DND-41 (cell line): ENCODE results near the gene PLXDC1.

Experiments used
- ATAC-seq: fragments of 200-7000 bp; cut with Tn5 transposase; 3 replicates; pipeline ENCODE4 v1.9.1; 2021; ENCODE audit warnings: low read depth; ENCODE audit not compliant: insufficient read depth
- DNase-seq: peaks from one replicate; pipeline ENCODE4 v3.0.0-alpha.2; 2020
- H2AFZ ChIP-seq: 2 replicates; pipeline ENCODE4 v1.6.0; 2012; ENCODE audit warnings: low read depth, low read length
- H3K27ac ChIP-seq: 2 replicates; pipeline ENCODE4 v1.5.1; 2012; ENCODE audit warnings: low read length, inconsistent platforms
- H3K27me3 ChIP-seq: fragments of 200-600 bp; sonication (generic); 2 replicates; pipeline ENCODE4 v1.6.0; 2012; ENCODE audit warnings: low read length, mild to moderate bottlenecking, inconsistent platforms; ENCODE audit not compliant: insufficient read depth, poor library complexity
- H3K36me3 ChIP-seq: 2 replicates; pipeline ENCODE4 v1.5.1; 2012; ENCODE audit warnings: low read length, inconsistent platforms; ENCODE audit not compliant: insufficient read depth
- H3K4me1 ChIP-seq: 2 replicates; pipeline ENCODE4 v1.5.1; 2012; ENCODE audit warnings: mild to moderate bottlenecking, low read length; ENCODE audit not compliant: insufficient read depth
- H3K4me2 ChIP-seq: 2 replicates; pipeline ENCODE4 v1.6.0; 2012; ENCODE audit warnings: mild to moderate bottlenecking, moderate library complexity, low read length, inconsistent platforms; ENCODE audit not compliant: insufficient read depth
- H3K4me3 ChIP-seq, 2 experiments: fragments of 200-600 bp in 1 of 2; shearing (Covaris generic) in 1 of 2; 2 replicates each; pipeline ENCODE4 v1.5.1; 2012 to 2016; ENCODE audit warnings: inconsistent platforms in 2 of 2, low read length in 2 of 2, mild to moderate bottlenecking in 2 of 2, low read depth in 1 of 2, moderate library complexity in 1 of 2
- H3K79me2 ChIP-seq: 2 replicates; pipeline ENCODE4 v1.6.0; 2012; ENCODE audit warnings: low read length, inconsistent platforms; ENCODE audit not compliant: insufficient read depth
- H3K9ac ChIP-seq: 2 replicates; pipeline ENCODE4 v1.6.0; 2012; ENCODE audit warnings: low read depth, mild to moderate bottlenecking, inconsistent platforms, low read length, moderate library complexity
- H3K9me3 ChIP-seq: 2 replicates; pipeline ENCODE4 v1.5.1; 2012; ENCODE audit warnings: low read length, moderate library complexity, mild to moderate bottlenecking, inconsistent platforms; ENCODE audit not compliant: insufficient read depth, severe bottlenecking
- H4K20me1 ChIP-seq: 2 replicates; pipeline ENCODE4 v1.6.0; 2012; ENCODE audit warnings: low read length; ENCODE audit not compliant: insufficient read depth
- CTCF ChIP-seq: IDR thresholded peaks from 2 replicates; pipeline ENCODE4 v1.5.1; 2012; ENCODE audit warnings: borderline replicate concordance, low read length, moderate library complexity, mild to moderate bottlenecking; ENCODE audit not compliant: poor library complexity, severe bottlenecking; ENCODE audit errors: extremely low read depth
- EZH2 ChIP-seq: IDR thresholded peaks from 3 replicates; pipeline ENCODE4 v1.6.1; 2012; ENCODE audit warnings: borderline replicate concordance, low read depth, mild to moderate bottlenecking, moderate library complexity, low read length, inconsistent platforms; ENCODE audit not compliant: severe bottlenecking

PLXDC1 gene

GRCh38 chr17:39092692-39093230 is 58.7 kb downstream of the PLXDC1 start:
- H3K9me3 ChIP-seq = no peaks in the 10 kb centered on the region
- no peaks in the 10 kb centered on the region for H3K27me3 ChIP-seq
- peak overlapping the region in 1 of 2 experiments; percentile 41; a peak in 2 of 4 replicates for H3K4me3 ChIP-seq
- H2AFZ ChIP-seq = peak overlapping the region; percentile 83
- no peaks in the 10 kb centered on the region for H3K36me3 ChIP-seq
- no peaks in the 10 kb centered on the region for H3K79me2 ChIP-seq
- DNase-seq (peak; percentile 44), ATAC-seq (peak; percentile 39)
- H3K4me1 ChIP-seq = peaks cover 72% of the 10 kb centered on the region
- no peaks in the 10 kb centered on the region for H4K20me1 ChIP-seq
- peak overlapping the region; percentile 74 for H3K4me2 ChIP-seq
- H3K27ac ChIP-seq = peak overlapping the region; percentile 93
- no peak for TF ChIP-seq CTCF
- TF ChIP-seq EZH2 = no peak
- peak overlapping the region; percentile 61 for H3K9ac ChIP-seq

GRCh38 chr17:39090908-39091665 is 60.4 kb downstream of the PLXDC1 start:
- H4K20me1 ChIP-seq = no peaks in the 10 kb centered on the region
- H3K79me2 ChIP-seq = no peaks in the 10 kb centered on the region
- H3K27me3 ChIP-seq = no peaks in the 10 kb centered on the region
- DNase-seq = no peak
- no peaks in the 10 kb centered on the region for H3K9me3 ChIP-seq
- H3K9ac ChIP-seq = no peak overlapping the region
- peak overlapping the region; percentile 48 for H3K27ac ChIP-seq
- no peak for ATAC-seq
- H2AFZ ChIP-seq = no peak overlapping the region
- H3K4me3 ChIP-seq = no peak overlapping the region
- H3K4me2 ChIP-seq = peak overlapping the region; percentile 74; the same call in 1 of the 2 replicates
- TF ChIP-seq EZH2 (no peak), CTCF (no peak)
- peaks cover 58% of the 10 kb centered on the region for H3K4me1 ChIP-seq
- no peaks in the 10 kb centered on the region for H3K36me3 ChIP-seq

- Histone ChIP-seq H3K36me3 (no peaks in the 10 kb centered on the region), H4K20me1 (no peaks in the 10 kb centered on the region), H3K9me3 (no peaks in the 10 kb centered on the region), H3K27me3 (no peaks in the 10 kb centered on the region), H3K4me1 (peaks cover 51% of the 10 kb centered on the region), H3K27ac (peak overlapping the region; percentile 48), H3K4me2 (no peak overlapping the region), H3K4me3 (no peak overlapping the region), H3K79me2 (no peaks in the 10 kb centered on the region), H2AFZ (no peak overlapping the region), H3K9ac (no peak overlapping the region)
- TF ChIP-seq EZH2 = no peak
- no peak for TF ChIP-seq CTCF
- DNase-seq (no peak), ATAC-seq (no peak)
Measured at GRCh38 chr17:39090400-39090799, 61.0 kb downstream of the PLXDC1 start.
